ENCODE measurements around the gene ABCA3. TPM values are rescaled to one million over a fixed set of nuclear protein-coding genes. Genes with fewer than 3 reads are reported as not detected.

The ABCA3 gene
- total and polyA plus RNA-seq, 2 donors (not counting 1 experiment from before 2014, with no cell fraction given) = 1.7 to 6.1 TPM

- H3K36me3 ChIP-seq (ENCODE audit: control insufficient read depth, insufficient read depth, low read length) = no peaks in the 10 kb centered on the region
- no peak overlapping the region for H3K9ac ChIP-seq (ENCODE audit: insufficient read depth, low read length)
- no peaks in the 10 kb centered on the region for H4K20me1 ChIP-seq (ENCODE audit: control insufficient read depth, extremely low read depth, insufficient read depth, low read length)
- no peak overlapping the region for H2AFZ ChIP-seq (ENCODE audit: low read length)
- no peak overlapping the region for H3K4me3 ChIP-seq (replicated peaks in 1 of 4; ENCODE audit: control extremely low read depth in 1 of 4, insufficient read depth in 1 of 4, low read depth in 3 of 4, low read length in 4 of 4)
- H3K9me3 ChIP-seq (ENCODE audit: control insufficient read depth, insufficient read depth, low read depth, low read length) = no peaks in the 10 kb centered on the region
- TF ChIP-seq EZH2 (IDR thresholded peaks at IDR 0.05; ENCODE audit: low read length, missing control alignments) = no peak
- no peak for TF ChIP-seq CTCF (conservative IDR thresholded peaks at IDR 0.05 in 1 of 2, IDR thresholded peaks at IDR 0.05 in 1 of 2; ENCODE audit: low read depth in 1 of 2, low read length in 2 of 2)
- no peaks in the 10 kb centered on the region for H3K27me3 ChIP-seq (ENCODE audit: control insufficient read depth, insufficient read depth, low read length)
- no peaks in the 10 kb centered on the region for H3K4me1 ChIP-seq (ENCODE audit: control insufficient read depth, extremely low read depth, insufficient read depth, low read length)
- H3K79me2 ChIP-seq (ENCODE audit: control insufficient read depth, insufficient read depth, low read length) = no peaks in the 10 kb centered on the region
- DNase-seq (ENCODE audit: low read depth in 2 of 2) = no peak
- H3K27ac ChIP-seq (ENCODE audit: insufficient read depth, low read length) = no peak overlapping the region
- H3K4me2 ChIP-seq (ENCODE audit: extremely low read depth, insufficient read depth, low read length) = no peak overlapping the region
These were observed 32.2 kb downstream of the ABCA3 start for GRCh38 chr16:2308089-2308962.

- Histone ChIP-seq H3K79me2 (ENCODE audit: control insufficient read depth, insufficient read depth, low read length) (no peaks in the 10 kb centered on the region), H3K36me3 (ENCODE audit: control insufficient read depth, insufficient read depth, low read length) (no peaks in the 10 kb centered on the region), H3K27me3 (ENCODE audit: control insufficient read depth, insufficient read depth, low read length) (no peaks in the 10 kb centered on the region), H4K20me1 (ENCODE audit: control insufficient read depth, extremely low read depth, insufficient read depth, low read length) (no peaks in the 10 kb centered on the region), H3K4me2 (ENCODE audit: extremely low read depth, insufficient read depth, low read length) (no peak overlapping the region), H3K4me3 (replicated peaks in 1 of 4; ENCODE audit: control extremely low read depth in 1 of 4, insufficient read depth in 1 of 4, low read depth in 3 of 4, low read length in 4 of 4) (no peak overlapping the region), H3K27ac (ENCODE audit: insufficient read depth, low read length) (no peak overlapping the region), H2AFZ (ENCODE audit: low read length) (no peak overlapping the region), H3K4me1 (ENCODE audit: control insufficient read depth, extremely low read depth, insufficient read depth, low read length) (no peaks in the 10 kb centered on the region), H3K9me3 (ENCODE audit: control insufficient read depth, insufficient read depth, low read depth, low read length) (no peaks in the 10 kb centered on the region), H3K9ac (ENCODE audit: insufficient read depth, low read length) (no peak overlapping the region)
- TF ChIP-seq EZH2 (IDR thresholded peaks at IDR 0.05; ENCODE audit: low read length, missing control alignments) (no peak), CTCF (conservative IDR thresholded peaks at IDR 0.05 in 1 of 2, IDR thresholded peaks at IDR 0.05 in 1 of 2; ENCODE audit: low read depth in 1 of 2, low read length in 2 of 2) (no peak)
- DNase-seq (ENCODE audit: low read depth in 2 of 2) = no peak
These were observed 40.7 kb downstream of the ABCA3 start for GRCh38 chr16:2299915-2300192.

GRCh38 chr16:2299121-2299914 lies 41.2 kb downstream of the ABCA3 start:
- H2AFZ ChIP-seq (ENCODE audit: low read length) = no peak overlapping the region
- no peaks in the 10 kb centered on the region for H4K20me1 ChIP-seq (ENCODE audit: control insufficient read depth, extremely low read depth, insufficient read depth, low read length)
- TF ChIP-seq EZH2 (IDR thresholded peaks at IDR 0.05; ENCODE audit: low read length, missing control alignments) = no peak
- H3K4me3 ChIP-seq (replicated peaks in 1 of 4; ENCODE audit: control extremely low read depth in 1 of 4, insufficient read depth in 1 of 4, low read depth in 3 of 4, low read length in 4 of 4) = no peak overlapping the region
- no peaks in the 10 kb centered on the region for H3K9me3 ChIP-seq (ENCODE audit: control insufficient read depth, insufficient read depth, low read depth, low read length)
- H3K79me2 ChIP-seq (ENCODE audit: control insufficient read depth, insufficient read depth, low read length) = no peaks in the 10 kb centered on the region
- no peak overlapping the region for H3K9ac ChIP-seq (ENCODE audit: insufficient read depth, low read length)
- DNase-seq (ENCODE audit: low read depth in 2 of 2) = no peak
- H3K4me1 ChIP-seq (ENCODE audit: control insufficient read depth, extremely low read depth, insufficient read depth, low read length) = no peaks in the 10 kb centered on the region
- no peaks in the 10 kb centered on the region for H3K36me3 ChIP-seq (ENCODE audit: control insufficient read depth, insufficient read depth, low read length)
- no peak overlapping the region for H3K4me2 ChIP-seq (ENCODE audit: extremely low read depth, insufficient read depth, low read length)
- no peaks in the 10 kb centered on the region for H3K27me3 ChIP-seq (ENCODE audit: control insufficient read depth, insufficient read depth, low read length)
- H3K27ac ChIP-seq (ENCODE audit: insufficient read depth, low read length) = no peak overlapping the region

Data from fibroblast of lung (primary cell).